ENCODE results near the gene SSX4B. TPM values are rescaled to one million over a fixed set of nuclear protein-coding genes. Genes with fewer than 3 reads are reported as not detected.
"Not testable (repeated sequence)": the region's sequence is repeated elsewhere in the genome, so short reads cannot be mapped to it uniquely, and the experiment has no call there.

SSX4B gene, protein sequence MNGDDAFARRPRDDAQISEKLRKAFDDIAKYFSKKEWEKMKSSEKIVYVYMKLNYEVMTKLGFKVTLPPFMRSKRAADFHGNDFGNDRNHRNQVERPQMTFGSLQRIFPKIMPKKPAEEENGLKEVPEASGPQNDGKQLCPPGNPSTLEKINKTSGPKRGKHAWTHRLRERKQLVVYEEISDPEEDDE
- total RNA-seq, result not detected

DNA sequence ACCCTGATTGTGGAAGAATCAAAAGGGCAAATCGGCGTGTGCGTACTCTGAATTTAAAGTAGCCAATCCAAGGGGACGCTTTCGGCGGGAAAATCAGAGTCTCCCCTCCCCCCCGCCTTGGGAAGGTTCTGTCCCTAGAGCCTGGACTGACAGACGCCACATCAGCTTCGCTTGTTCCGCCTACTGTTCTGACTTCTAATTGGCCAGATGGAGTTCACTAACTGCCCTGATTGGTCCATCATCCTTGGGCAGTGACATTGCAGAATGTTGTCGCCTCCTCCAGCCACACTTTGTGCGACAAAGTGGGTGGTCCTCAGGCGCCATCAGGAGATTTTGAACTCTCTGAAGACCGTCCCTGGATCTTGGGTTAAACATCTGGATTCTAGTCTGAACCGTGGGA, at the start of gene SSX4B:
Gene SSX4B, minus strand, starts transcription at position 101 of the 400 bp plus-strand sequence. CDS start 588 bp downstream, outside the sequence.
- DNase-seq, result not testable (repeated sequence)

DNA sequence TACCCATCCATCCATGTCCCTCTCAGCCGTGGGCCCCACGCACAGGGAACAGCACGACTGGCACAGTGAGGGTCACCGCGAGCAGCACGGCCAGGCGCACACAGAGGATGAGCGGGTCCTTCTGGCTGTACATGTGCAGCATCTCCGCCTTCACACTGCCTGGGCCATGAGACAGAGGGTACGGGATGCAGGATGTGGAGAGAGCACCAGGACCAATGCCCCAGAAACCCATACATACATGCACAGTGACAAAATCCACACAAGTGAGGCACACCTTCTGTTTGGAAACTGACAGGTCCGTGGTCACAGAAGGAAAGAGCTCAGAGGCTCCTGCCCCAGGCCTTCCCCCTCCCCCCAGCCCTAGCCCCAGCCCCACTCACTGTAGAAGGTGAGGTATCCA, 48.8 kb upstream of the SSX4B start:
- no peak for DNase-seq

DNA sequence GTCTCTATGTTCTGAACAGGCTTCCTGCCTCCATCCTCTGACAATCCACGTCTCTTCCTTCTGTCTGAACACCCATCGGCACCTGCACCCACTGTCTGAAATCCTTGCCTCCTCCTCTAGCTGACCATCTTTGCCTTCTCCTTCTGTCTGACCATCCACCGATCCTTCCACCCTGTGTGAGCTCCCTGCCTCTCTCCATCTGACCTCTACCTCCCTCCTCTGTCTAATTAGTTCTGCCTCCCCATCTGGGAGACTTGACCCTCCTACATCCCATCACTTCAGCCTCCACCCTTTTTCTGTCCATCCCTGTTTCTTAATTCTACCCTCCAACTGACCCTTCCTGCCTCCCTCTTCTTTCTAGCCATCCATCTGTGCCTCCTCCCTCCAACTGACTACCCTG, 48.3 kb upstream of the SSX4B start:
- DNase-seq, result no peak

DNA sequence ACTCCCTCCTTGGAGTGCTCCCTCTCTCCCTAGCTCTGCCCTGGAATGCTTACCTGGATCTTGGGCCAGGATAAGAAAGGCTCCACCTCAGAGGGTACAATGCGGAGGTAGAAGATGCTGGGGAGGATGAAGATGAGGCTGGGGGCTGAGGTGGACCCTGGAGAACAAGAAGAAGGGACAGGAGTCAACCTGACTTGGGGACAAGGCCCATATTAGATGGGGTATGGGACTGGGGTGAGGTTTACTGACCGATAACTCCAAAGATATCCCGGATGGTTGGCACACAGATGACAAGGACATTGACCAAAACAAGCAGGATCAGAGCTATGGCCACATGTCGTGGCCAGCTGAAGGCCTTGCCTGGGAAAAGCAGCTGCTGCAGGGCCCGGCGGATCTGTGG, 47.7 kb upstream of the SSX4B start:
- no peak for DNase-seq

DNA sequence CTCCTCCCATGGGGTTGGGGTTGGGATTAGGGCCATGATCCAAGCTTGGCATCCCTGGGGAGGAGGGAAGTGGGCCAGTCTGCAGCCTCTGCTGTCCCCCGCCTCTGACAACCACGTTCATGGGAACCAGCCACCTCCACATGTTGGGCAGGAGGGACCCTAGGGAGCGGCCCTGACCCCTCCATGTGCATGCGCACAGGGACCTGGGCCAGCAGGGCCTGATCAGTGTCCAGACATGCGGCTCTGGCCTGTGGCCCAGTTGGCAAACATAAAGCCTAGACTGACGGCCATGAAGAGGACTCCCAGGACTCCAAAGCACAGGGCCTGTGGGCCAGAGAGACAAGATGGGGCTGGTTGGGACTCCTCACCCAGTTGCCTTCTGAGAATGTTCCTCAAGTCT, 47.0 kb upstream of the SSX4B start:
- DNase-seq, result no peak

DNA sequence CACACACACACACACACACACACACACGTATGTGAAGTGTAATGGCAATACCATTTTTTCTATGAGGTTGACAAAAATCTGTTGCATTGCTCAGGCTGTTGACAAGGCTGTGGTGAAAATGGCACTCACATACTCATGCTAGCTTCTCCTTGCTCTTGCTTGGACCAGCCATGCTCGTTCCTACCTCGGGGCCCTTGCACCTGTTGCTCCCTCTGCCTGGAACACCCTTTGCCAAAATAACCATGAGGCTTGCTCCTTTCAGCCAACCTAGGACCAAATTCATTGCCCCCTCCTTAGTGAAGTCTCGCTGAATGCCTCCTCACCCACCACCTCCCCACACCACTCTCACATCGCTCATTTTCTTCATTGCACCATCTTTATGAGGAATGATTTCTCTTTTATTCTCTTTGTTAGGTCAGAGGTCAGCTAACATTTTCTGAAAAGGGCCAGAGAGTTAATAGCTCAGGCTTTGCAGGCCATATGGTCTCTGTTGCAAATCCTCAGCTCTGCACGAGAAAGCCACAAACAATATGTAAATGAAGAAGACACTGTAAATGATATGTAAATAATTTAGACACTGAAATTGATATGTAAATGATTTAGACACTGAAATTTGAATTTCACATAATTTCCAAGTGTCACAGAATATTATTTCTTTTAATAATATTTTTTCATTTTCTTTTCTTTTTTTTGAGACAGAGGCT, 45.0 kb upstream of the SSX4B start:
- no peak for DNase-seq

DNA sequence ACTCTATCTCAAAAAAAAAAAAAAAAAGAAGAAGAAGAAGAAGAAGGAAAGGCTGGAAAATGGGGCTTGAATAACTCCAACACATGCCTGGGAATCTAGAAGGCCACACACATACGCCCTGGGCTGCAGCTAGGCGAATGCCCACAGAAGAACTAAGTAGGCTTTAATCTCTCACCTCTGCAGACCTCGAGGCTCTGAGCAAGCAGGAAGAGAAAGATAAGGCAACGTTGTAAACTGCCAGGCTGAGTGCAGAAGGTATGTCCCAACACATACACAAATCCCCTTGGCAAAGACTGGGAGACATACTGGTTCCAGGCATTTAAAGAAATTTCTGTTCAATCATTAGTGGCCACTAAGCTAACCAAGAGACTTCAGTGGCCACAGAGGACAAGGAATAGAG, 39.9 kb upstream of the SSX4B start:
- no peak for DNase-seq

DNA sequence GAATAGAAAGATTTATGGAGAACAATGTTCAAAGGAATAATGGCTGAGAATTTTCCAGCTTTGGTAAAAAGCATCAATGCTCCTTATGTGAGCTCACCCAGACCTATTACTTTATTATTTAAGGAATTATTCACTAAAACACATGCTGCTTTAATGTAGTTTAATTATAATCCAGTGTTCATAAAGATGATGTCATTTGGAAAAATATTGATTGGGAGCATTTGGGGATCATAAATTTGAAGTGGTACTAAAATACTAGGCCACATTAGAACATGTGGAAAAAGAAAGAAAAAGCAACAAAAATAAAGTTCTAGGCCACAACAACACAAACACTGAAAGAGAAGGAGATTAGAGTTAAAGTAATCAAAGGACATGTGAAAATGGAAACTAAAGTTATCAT, 38.3 kb upstream of the SSX4B start:
- no peak for DNase-seq

DNA sequence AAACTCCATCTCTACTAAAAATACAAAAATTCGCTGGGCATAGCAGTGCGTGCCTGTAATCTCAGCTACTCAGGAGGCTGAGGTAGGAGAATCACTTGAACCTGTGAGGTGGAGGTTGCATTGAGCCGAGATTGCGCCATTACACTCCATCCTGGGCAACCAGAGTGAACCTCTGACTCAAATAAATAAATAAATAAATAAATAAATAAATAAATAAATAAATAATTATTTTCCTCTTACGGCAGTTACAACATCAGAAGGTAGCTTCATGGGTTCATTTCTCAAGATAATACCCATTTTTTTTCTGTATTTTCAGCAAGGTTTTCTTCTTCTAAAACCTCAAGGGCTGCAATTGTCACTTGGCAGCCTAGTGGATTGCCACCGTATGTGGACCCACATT, 35.4 kb upstream of the SSX4B start:
- DNase-seq, result not testable (repeated sequence)

DNA sequence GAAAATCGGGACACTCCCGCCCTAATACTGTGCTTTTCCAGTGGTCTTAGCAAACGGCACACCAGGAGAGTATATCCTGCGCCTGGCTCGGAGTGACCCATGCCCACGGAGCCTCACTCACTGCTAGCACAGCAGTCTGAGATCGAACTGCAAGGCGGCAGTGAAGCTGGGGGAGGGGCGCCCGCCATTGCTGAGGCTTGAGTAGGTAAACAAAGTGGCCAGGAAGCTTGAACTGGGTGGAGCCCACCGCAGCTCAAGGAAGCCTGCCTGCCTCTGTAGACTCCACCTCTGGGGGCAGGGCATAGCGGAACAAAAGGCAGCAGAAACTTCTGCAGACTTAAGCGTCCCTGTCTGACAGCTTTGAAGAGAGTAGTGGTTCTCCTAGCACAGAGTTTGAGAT, 22.0 kb upstream of the SSX4B start:
- not testable (repeated sequence) for DNase-seq

DNA sequence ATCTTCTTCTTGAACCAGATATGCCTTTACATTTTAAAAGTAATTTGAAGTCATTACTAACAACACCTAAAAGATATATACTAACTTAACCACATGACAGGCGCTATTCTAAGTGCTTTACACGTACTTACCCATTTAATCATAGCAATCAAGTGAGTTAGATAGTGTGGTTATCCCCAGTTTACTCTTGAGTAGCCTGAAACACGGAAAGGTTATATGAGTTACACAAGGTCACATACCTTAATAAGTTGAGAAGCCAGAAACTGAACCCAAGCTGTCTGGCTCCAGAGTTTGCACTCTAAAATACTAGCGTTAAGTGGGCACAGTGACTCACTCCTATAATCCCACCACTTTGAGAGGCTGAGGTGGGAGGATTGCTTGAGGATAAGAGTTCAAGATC, 18.4 kb upstream of the SSX4B start:
- not testable (repeated sequence) for DNase-seq

DNA sequence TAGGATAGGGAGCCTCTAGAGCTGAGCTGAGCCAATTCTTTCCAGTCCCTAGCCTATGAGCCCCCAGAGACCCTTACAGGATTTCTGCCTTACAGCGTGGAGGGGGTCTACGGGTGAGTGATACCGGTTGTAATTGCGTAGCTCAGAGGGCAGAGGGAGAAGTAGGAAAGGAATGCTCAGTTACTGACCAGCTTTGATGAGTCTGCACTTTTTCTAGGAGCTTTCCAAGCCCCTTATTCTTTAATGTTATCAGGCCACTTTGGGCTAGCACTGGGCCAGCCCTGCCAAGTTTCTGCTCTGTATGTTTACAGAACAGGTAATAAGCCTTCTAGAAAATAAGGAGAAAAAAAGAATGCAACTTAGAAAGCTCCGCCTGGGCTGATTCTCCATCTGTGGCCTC, 17.8 kb upstream of the SSX4B start:
- not testable (repeated sequence) for DNase-seq

DNA sequence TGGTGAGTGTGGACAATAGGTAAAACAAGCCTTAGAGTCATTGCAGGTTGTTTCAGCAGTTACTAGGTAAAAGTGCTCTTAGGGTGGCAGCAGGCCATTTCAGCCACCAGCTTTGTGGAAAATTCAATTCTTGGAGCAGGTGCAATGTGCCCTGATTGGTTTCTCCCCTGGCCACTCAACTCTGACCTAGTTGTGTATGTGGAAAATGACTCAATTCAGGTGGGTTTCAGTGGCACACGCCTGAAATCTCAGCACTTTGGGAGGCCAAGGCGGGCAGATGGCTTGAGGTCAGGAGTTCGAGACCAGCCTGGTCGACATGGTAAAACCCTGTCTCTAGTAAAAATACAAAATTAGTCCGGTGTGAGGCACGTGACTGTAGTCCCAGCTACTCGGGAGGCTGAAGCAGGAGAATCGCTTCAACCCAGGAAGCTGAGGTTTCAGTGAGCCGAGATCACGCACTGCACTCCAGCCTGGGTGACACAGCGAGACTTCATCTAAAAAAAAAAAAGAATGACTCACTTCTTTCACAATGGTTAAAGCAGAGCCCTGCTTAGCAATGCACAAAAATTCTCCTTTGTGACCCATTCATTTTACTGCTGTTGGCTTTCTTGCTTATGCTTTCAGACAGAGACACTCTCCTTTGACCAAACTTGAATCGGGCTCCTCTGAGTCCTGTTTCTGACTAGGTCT, 15.4 kb upstream of the SSX4B start:
- DNase-seq, result not testable (repeated sequence)

DNA sequence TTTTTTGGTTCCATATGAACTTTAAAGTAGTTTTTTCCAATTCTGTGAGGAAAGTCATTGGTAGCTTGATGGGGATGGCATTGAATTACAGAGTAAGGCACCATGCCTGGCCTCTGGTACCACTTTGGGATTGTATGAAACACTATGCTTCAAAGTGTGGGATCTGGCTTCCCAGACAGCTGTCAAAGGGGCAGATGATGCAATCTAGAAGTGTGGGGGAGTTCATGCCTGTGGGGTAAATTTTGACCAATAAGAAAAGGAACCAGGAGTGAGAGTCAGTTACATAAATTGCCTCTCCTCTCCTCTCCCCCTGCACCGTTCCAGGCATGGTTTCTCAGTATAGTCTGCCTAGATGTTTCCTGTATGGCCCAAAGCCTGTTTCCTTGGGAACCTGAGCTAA, 13.9 kb downstream of the SSX4B start:
- not testable (repeated sequence) for DNase-seq

DNA sequence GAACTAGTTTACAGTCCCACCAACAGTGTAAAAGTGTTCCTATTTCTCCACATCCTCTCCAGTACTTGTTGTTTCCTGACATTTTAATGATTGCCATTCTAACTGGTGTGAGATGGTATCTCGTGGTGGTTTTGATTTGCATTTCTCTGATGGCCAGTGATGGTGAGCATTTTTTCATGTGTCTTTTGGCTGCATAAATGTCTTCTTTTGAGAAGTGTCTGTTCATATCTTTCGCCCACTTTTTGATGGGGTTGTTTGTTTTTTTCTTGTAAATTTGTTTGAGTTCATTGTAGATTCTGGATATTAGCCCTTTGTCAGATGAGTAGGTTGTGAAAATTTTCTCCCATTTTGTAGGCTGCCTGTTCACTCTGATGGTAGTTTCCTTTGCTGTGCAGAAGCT, 14.8 kb downstream of the SSX4B start:
- not testable (repeated sequence) for DNase-seq

DNA sequence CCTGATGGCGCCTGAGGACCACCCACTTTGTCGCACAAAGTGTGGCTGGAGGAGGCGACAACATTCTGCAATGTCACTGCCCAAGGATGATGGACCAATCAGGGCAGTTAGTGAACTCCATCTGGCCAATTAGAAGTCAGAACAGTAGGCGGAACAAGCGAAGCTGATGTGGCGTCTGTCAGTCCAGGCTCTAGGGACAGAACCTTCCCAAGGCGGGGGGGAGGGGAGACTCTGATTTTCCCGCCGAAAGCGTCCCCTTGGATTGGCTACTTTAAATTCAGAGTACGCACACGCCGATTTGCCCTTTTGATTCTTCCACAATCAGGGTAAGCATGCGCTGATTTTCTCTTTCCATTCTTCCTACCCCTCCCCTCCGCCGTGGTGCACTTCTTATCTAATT, 28.5 kb downstream of the SSX4B start, which contains the start of gene SSX4:
Gene SSX4, plus strand, starts transcription at position 301 of the 400 bp plus-strand sequence. CDS start 515 bp downstream, outside the sequence.
- DNase-seq, result not testable (repeated sequence)

DNA sequence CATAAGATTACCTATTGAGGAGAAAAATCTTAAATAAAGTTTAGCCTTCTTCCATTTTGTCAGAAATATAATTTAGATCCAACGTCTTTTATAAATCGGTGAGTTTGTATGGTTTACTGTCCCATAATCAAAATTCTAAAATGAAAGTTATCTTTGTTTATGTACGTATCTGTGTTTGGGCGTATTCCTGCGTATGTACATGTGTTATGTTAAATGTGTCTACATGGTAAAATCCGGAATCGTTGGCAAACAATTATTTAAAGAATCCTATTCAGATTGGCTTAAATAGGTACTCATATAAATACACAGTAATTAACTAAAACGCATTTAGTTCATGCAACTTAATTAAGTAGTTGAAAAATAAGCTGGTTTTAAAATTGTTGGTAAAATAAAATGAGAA, 41.4 kb downstream of the SSX4B start:
- DNase-seq, result not testable (repeated sequence)

DNA sequence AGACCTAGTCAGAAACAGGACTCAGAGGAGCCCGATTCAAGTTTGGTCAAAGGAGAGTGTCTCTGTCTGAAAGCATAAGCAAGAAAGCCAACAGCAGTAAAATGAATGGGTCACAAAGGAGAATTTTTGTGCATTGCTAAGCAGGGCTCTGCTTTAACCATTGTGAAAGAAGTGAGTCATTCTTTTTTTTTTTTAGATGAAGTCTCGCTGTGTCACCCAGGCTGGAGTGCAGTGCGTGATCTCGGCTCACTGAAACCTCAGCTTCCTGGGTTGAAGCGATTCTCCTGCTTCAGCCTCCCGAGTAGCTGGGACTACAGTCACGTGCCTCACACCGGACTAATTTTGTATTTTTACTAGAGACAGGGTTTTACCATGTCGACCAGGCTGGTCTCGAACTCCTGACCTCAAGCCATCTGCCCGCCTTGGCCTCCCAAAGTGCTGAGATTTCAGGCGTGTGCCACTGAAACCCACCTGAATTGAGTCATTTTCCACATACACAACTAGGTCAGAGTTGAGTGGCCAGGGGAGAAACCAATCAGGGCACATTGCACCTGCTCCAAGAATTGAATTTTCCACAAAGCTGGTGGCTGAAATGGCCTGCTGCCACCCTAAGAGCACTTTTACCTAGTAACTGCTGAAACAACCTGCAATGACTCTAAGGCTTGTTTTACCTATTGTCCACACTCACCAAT, 43.9 kb downstream of the SSX4B start:
- not testable (repeated sequence) for DNase-seq

DNA sequence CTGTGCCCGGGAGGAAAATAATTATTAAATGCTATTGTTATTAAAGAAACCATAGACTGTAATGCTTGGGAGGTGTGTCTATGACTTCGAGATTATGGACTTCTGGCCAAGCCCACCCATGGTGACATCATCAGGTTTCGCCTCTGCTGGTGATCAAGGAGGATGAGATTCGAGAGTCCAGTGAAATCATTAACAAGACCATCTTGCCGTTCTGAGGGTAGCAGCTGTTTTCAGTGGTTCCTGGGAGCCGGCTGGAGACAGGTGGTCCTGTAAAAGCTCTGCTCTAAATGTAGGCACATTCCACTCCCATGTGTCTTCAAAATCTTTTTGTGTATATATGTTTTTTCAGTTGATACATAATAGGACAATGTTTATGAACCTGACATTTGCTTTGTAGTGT, 52.5 kb downstream of the SSX4B start:
- not testable (repeated sequence) for DNase-seq

DNA sequence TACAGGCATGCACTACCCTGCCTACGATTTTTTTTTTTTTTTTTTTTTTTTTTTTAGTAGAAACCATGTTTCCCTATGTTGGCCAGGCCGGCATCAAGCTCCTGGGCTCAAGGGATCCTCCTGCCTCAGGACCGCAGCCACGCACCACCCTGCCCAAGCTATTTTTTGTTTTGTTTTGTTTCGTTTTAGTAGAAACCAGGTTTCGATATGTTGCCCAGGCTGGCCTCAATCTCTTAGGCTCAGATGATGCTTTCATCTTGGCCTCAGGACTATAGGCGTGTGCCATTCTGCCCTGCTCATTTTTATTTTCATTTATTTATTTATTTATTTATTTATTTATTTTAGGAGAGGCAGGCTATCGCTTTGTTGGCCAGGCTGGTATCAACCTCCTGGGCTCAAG, 54.1 kb downstream of the SSX4B start:
- DNase-seq, result no peak

DNA sequence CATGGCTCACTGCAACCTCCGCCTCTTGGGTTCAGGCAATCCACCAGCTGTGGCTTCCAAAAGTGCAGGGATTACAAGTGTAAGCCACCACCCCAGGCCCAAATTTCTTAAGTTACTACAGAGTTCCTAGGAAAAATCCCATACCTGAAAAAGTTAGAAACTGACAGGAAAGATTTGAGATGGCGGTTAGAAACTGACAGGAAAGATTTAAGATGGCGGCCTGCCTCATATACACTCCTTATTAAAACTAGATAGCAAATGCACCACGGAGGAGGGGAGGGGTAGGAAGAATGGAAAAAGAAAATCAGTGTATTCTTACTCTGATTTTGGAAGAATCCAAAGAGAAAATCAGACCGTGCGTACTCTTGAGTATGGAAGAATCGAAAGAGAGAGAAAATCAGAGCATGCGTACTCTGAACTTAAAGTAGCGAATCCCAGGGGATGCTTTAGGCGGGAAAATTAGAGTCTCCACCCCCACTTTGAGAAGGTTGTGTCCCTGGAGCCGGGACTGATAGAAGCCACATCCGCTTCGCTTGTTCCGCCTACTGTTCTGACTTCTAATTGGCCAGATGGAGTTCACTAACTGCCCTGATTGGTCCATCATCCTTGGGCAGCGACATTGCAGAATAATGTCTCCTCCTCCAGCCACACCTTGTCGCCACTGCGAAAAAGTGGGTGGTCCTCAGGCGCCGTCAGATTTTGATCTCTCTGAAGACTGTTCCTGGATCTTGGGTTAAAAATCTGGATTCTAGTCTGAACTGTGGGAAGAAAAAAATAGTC, 55.3 kb downstream of the SSX4B start, which contains the start of gene SSX3:
Gene SSX3, minus strand, starts transcription at position 389 of the 780 bp plus-strand sequence. CDS start 1,454 bp downstream, outside the sequence.
- DNase-seq, result not testable (repeated sequence)

All from occipital lobe (tissue), 2 donors.